Panc1 (cell line): ENCODE measurements around the gene ARHGEF35.
"Not testable (repeated sequence)": the region's sequence is repeated elsewhere in the genome, so short reads cannot be mapped to it uniquely, and the experiment has no call there.

ENCODE experiments used
- CTCF ChIP-seq: fragments of 450-650 bp; IDR thresholded peaks from 2 replicates; pipeline ENCODE4 v1.5.1; 2017; ENCODE audit warnings: mild to moderate bottlenecking
- REST ChIP-seq, 2 experiments: IDR thresholded peaks; 2 replicates each; pipeline ENCODE4 v1.6.1; 2011 to 2012; ENCODE audit warnings: low read depth in 2 of 2, control low read depth in 1 of 2, low read length in 1 of 2, mild to moderate bottlenecking in 1 of 2, moderate library complexity in 1 of 2; ENCODE audit not compliant: insufficient read depth in 1 of 2

- TF ChIP-seq CTCF; REST (IDR thresholded peaks at IDR 0.05; ENCODE audit: insufficient read depth in 1 of 2, low read depth in 2 of 2, low read length in 1 of 2): not testable (repeated sequence)
These were observed 43.7 kb upstream of the ARHGEF35 start, which contains the start of gene OR2A42 for GRCh38 chr7:144239365-144239764.
